GM19463 (cell line): ENCODE results near the gene CYP2S1.
"Not testable (repeated sequence)": the region's sequence is repeated elsewhere in the genome, so short reads cannot be mapped to it uniquely, and the experiment has no call there.

Experiments
- ATAC-seq: cut with Tn5 transposase; IDR thresholded peaks from one replicate; pipeline ENCODE4 v1.9.1; 2021; ENCODE audit warnings: mild to moderate bottlenecking, moderate library complexity; ENCODE audit not compliant: unreplicated experiment

Gene CYP2S1

DNA sequence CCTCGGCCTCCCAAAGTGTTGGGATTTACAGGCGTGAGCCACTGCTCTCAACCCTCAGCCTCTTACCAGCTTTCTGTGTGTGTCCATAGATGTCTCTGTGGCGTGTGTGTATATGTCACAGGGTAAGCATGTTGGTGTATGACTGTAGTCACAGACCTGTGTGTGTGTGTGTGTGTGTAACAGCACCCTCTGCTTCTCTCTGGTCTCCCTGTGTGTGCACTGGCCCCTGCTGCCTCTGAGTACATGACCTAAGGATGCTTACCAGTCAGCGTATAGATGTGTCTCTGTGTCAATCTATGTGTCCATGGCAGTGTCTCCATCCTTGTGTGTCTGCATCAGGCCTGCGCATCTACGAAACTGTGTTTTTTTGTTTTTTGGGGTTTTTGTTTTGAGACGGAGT lies 31.6 kb downstream of the CYP2S1 start:
- ATAC-seq: no peak

DNA sequence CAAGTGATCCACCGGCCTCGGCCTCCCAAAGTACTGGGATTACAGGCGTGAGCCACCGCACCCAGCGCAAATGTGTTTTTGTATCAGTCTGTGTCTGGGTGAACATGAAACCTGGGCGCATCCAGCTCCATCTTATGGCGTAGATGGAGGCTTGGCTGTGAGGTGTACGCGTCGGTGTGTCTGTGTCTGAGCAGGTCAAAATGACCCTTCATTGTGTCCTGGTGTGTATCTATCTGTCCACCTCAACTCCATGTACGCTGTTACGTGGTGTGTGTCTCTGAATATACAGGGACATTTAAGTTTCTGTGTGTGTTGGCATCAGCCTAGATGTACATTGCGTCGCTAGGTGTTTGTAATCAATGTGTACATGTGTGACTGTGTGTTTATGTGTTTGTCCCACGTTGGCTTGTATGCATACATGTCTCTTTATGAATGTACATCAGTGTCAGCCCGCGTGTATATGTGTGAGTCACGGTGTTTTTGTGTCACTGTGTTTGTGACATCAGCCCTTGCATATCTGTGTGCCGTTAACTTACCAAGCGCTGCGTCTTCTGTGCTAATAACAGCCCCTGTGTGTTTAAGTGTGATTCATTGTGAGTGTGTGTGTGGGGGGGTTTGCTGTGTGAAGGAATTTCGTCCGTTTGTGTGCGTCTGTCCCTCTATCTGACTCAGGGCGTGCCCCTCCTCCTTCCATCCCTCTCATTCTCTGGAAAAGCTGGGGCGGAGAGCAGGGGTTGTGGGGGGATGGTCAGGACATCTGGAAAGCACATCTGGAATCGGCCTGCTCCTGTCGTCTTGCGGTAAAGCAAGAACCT lies 32.4 kb downstream of the CYP2S1 start:
- no peak for ATAC-seq

DNA sequence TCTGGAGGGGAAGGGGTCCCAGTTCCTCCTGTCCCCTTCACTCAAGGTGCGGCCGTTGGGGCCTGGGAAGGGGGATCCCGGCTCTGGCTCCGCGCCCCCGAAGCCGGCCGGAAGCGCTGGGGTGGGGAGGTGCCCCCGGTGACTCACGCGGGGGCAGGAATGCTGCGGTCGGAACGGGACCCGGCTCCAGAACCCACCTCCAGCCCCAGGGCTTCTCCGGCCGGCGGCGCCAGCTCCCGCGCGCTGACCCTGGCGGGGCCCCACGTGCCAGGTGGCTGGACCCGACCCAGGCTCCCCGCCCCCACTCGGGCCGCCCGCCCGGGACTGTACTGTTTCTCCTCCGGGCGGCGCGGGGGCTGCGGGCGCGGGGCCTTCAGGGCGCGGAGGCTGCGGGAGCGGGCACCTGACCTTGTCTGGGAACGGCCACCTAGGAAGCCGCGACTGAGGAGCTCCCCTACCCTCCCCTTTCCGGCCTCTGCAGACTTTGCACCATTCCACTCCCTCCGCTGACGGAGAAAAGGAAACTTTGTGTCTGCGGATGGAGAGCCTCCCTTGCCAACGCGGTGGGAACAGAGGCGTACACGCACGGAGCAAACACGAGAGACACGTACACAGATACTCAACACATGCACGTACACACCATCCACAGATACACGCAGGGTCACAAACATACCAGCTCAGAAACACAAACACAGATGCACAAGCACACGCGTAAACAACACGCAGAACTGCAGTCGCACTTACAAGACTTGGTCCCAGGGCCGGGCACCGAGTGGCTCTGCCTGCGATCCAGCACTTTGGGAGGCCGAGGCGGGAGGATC lies 33.2 kb downstream of the CYP2S1 start:
- ATAC-seq: no peak

DNA sequence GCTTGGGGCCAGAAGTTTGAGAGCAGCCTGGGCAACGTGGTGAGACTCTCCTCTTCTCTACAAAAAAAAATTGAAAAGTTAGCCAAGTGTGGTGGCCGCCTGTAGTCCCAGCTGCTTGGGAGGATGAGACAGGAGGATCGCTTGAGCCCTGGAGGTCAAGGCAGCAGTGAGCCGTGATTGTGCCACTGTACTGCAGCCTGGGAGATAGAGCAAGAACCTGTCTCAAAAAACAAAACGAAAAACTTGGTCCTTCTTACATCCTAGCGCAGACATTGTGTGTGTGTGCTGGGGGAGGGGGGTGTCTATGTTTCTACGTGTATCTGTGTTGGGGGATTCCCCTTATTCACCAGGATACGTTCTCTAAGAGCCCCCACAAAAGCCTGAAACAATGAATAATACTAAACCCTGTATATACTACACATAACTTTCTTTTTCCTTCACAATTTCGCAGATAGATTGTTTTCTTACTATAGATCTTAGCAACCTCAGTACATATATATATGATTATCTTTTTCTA lies 33.9 kb downstream of the CYP2S1 start:
- no peak for ATAC-seq

DNA sequence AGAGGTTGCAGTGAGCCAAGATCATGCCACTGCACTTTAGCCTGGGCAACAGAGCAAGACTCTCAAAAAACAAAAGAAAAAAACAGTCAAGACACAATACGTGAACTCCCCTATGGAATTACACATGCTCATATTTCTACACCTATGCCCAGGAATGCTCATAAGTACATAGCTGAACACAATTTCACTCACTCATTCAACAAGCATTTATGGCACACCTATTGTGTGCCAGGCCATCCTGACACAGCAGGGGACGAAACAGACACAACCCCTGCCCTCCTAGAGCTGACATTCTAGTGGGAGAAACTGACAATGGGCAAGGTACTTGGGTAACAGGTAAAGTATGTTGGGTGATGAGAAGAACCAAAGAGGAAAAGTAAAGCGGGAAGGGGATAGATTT lies 35.5 kb downstream of the CYP2S1 start:
- ATAC-seq: no peak

DNA sequence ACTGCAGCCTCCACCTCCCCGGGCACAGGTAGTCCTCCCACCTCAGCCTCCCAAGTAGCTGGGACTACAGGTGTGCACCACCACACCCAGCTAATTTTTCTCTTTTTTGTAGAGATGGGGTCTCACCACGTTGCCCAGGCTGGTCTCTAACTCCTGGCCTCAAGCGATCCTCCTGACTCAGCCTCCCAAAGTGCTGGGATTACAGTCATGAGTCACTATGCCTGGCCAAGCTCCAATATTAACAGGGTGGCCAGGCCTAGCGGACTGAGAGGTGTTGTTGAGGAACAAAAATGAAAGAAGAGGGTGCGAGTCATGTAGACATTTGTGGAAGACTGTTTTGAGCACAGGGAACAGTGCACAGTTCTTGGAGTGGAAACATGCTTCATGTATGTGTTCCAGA lies 36.3 kb downstream of the CYP2S1 start:
- not testable (repeated sequence) for ATAC-seq

DNA sequence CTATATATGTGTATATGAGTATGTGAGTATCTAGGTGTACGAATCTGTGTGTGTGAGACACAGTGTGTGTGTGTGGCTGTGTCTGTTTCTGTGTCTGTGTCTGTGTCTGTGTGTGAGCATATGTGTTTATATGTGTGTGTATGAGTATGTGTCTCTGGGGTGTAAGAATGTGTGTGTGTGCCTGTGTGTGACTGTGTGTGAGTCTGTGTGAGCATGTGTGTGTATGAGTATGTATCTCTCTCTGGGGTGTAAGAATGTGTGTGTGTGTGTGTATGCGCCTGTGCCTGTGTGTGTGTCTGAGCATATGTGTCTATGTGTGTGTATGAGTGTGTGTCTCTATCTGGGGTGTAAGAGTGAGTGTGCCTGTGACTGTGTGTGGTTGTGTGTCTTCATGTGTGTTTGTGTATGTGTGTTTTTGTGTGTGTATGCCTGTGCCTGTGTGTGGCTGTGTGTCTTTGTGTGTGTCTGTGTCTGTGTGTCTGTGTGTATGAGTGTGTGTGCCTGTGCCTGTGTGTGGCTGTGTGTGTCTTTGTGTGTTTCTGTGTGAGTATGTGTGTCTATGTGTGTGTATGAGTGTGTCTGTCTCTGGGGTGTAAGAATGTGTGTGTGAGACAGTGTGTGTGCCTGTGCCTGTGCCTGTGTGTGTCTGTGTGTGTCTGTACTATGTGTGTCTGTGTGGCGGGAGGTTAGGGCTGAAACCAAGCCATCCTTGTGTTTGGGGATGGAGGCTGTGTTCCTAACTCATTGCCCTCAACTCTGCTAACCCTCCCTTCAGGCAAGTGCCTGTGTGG lies 37.2 kb downstream of the CYP2S1 start:
- ATAC-seq: no peak

DNA sequence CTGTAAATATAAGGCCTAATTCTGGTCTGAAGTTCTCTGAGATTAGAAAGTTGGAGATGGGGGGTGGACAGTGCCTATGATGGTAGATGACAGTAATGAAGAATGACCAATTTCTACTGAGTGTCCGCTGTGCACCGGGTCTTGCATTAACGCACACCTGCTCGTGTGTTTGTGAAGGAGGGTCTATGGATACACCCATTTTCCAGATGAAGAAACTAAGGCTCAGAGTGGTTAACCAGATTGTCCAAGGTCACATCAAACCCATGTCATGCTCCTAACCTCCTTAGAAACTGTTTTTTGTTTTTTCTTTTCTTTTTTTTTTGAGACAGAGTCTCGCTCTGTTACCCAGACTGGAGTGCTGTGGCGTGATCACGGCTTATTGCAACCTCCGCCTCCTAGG lies 39.7 kb downstream of the CYP2S1 start:
- no peak for ATAC-seq

DNA sequence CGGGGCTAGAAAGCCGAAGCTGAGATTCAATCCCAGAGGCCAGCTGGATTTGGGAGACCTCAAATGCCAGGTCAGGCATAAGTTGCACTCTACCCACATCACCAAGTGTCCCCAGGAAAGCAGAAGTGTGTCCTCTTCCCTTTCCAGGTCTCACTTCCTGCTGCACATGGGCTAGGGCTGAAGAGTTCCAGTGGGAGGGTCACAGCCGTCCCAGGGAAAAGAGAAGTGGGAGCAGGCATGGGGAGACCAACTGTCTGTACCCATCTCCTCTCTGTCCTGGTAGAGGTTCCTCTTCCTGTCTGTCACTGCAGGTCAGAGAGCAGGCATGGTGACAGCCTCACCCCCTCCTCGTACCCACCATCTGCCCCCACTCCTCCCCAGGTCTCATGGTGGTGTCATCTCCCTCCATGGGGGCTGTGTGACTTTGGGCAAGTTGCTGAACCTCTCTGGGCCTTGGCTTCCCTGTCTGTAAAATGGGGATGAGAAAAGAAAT lies 40.8 kb downstream of the CYP2S1 start:
- no peak for ATAC-seq

DNA sequence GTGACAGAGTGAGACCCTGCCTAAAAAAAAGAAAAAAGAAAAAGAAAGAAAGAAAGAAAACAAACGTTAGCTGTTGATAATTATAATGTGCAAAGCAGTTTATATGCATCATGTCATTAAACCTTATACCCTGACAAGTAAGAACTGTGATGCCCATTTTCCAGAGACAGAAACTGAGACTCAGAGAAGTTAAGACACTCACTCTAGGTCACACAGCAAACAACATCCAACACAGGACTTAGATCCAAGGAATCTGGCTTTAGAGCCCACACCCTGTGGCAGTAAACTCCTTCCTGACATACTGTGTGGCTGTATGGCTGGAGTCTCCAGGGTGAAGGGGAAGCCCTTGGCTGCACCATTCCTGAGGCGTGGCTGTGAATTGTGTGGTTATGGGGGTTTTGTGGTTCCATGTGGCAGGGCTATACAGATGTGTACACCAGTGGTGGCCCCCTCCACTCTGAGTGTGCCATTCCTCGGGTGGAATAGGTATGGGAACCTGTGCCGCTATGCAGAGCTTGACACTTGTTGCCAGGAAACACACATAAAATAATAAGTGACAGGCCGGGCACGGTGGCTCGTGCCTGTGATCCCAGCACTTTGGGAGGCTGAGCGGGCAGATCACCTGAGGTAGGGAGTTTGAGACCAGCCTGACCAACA lies 41.6 kb downstream of the CYP2S1 start:
- ATAC-seq: no peak

DNA sequence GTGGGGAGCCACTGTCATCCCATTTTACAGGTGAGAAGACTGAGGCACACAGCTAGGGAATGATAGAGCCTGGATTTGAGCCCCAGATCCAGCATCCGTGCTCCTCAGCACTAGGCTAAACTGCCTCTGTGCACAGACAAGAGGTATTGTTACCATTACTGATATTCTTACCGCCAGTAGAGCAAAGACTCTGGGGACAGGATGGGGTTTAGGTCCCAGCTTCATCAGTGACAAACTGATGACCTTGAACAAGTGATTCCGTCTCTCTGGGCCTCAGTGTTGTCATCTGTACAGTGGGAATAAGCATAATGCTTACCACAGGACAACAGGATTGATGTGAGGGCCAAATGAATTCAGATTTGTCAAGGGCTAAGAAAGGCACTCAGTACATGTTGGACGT lies 42.5 kb downstream of the CYP2S1 start:
- no peak for ATAC-seq

DNA sequence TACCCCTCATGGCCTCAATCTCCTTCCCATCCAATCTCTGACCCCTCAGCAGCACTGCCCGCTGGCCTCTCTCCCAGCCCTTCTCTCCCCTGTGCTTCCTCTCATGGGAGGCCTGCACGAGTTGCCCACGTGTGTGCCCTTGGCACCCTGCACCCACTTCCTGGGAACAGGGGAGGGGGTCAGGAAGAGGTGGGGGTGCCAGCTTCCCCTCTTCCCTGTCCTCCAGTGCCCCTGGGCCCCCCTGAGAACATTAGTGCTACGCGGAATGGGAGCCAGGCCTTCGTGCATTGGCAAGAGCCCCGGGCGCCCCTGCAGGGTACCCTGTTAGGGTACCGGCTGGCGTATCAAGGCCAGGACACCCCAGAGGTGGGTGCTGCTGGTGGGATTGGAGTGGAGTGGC lies 45.2 kb downstream of the CYP2S1 start:
- no peak for ATAC-seq

DNA sequence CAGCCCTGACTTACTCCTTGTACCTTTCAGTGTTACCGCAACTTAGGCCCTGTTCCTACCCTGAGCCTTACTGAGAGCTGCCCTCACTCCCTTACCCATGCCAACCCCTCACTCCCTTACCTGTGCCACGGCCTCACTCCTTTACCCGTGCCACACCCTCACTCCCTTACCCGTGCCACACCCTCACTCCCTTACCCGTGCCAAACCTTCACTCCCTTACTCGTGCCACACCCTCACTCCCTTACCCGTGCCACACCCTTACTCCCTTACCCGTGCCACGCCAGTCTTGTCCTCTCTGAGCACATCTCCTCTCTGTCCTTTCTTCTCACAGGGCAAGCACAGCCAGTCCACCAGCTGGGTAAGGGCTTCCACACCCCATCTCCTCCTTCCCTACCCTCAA lies 46.3 kb downstream of the CYP2S1 start:
- ATAC-seq: no peak

DNA sequence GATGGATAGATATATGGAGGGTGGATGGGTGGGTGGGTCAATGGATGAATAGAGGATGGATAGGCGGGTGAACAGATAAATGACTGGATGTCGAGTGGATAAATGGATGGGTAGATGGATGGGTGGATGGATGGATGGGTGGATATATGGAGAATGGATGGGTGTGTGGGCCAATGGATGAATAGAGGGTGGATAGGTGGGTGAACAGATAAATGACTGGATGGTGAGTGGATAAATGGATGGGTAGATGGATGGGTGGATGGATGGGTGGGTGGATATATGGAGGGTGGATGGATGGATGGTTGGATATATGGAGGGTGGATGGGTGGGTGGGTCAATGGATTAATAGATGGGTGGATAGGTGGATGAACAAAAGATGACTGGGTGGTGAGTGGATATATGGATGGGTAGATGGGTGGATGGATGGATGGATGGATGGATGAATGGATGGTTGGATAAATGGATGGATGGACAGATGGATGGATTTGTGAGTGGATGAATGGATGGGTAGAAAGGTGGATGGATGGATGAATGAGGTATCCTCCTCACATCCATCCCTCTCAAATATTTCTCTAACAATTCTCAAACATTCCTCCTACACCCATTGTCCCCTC lies 47.0 kb downstream of the CYP2S1 start:
- ATAC-seq: no peak

DNA sequence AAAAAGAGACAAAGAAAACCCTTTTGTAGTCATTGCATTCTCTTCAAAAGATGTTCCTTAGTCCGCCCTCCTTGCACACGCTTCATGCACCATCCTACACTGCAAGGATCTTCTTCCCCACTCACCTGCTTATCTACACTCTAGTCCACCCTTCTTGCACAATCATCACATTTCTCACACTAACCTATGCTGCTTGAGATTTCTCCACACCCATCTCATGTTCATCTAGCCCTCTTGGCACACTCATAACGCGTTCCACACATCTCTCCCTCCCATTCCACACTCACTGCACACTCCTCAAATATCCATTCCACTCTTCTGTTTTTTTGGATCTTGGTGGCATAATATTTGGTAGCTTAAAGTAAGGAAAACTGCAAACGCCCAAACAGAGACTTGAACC lies 48.8 kb downstream of the CYP2S1 start:
- no peak for ATAC-seq

DNA sequence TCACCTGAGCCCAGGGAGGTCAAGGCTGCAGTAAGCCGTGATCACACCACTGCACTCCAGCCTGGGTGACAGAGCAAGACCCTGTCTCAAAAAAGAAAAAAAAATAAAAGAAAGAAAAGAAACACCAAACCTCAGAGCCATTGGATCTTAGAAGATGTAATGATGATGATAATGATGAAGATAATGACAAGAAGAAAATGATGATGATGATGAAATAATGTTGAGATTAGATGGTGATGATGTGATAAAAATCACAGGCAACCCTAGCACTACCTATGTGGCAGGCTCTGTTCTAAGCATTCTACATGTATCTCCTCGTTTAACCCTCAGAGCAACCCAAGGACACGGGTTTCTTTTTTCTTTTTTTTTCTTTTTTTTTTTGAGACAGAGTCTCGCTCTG lies 51.1 kb downstream of the CYP2S1 start:
- ATAC-seq: no peak

DNA sequence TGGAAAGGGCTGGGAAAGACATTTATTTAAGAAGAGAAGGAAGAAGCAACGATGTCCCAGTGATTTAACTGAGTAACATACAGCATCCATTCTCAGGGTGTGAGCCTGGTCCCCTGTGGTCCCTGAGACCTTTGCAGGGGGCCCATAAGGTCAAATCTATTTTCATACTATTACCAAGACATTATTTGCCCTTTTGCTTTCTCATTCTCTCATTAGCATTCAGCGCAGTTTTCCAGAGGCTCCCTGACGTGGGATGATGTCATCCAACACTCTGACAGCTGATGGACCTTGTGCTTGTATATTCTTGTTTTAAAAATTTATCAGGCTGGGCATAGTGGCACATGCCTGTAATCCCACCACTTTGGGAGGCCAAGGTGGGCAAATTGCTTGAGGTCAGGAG lies 52.8 kb downstream of the CYP2S1 start:
- ATAC-seq: no peak

DNA sequence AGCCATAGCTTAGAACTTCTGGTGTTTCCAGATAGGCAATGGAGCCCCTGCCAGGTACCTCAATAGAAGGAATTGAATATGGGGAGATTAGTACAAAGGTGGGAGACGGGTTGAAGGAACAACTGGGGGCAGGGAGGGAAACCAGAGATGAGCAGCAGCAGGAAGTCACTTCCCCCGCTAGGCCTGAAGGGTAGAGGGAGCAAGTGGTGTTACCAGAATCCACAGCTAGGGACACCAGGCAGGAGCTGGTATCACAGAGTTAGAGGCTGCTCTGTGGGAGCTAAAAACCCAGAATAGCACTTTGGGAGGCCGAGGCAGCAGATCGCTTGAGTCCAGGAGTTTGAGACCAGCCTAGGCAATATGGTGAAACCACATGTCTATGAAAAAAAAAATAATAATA lies 55.9 kb downstream of the CYP2S1 start:
- ATAC-seq: no peak

DNA sequence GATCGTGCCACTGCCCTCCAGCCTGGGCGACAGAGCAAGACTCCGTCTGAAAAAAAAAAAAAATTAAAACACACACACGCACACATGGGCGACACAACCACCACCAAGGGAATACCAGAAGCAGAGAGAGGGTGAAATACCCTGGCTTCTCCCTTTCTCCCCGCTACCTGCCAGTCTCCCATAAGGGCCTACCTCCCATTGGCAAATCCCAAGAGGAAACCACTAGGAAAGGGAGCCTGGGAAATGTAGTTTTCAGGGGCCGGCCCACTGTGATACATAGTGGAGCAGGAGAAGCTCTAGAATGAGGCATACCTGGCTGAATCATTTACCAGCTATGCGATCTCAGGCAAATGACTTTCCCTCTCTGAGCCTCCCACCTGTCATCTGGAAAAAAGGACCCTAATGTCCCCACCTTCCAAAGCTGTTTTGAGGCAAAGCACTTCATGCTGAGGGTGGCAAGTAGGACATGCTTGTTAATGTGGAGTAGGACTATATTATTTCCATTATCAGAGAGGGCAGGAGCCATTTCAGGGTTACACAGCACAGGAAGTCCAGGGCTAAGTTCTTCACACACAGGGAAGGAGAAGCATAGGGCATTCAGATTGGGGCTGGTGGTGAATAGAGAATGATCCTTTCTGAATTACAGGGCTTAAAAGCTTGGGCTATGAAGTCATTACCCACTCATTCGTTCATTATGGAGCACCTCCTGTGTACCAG lies 56.8 kb downstream of the CYP2S1 start:
- no peak for ATAC-seq

DNA sequence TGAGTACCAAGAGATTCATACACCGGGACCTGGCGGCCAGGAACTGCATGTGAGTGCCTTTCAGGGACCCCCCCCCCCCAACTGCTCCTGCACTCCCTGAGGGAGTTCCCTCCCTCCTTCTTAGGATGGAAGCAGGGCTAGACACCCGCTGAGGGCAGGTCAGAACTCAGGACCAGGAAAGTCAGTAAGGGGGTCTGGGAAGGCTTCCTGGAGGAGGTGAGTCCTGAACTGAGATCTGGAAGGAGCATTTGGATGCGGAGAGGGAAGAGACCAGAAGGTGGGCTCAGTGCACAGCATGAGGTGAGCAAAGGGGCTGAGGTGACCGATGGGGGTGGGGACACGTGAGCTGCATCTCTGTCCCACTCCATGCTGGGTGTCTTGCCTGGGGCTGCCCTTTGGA lies 60.6 kb downstream of the CYP2S1 start:
- no peak for ATAC-seq
